HG03354 (cell line): ENCODE measurements around the gene SORL1.

Experiments used
- ATAC-seq: cut with Tn5 transposase; IDR thresholded peaks from one replicate; pipeline ENCODE4 v1.9.1; 2021; ENCODE audit warnings: mild to moderate bottlenecking; ENCODE audit not compliant: unreplicated experiment, poor library complexity, severe bottlenecking

SORL1 gene

DNA sequence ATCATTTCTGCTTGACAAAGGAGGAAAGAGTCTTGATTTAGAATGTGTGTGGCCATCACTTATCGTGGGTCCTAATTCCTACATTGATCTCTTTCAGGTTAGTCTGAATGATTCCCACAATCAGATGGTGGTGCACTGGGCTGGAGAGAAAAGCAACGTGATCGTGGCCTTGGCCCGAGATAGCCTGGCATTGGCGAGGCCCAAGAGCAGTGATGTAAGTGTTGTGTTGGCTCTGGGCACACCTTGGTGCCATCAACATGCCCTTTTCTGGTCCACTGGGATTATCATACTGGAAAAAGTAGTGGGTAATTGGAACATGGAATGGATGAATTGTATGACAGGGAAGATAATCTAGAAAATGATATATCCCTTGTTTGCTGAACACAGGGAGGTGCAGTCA, 17.8 kb downstream of the SORL1 start:
- ATAC-seq: no peak

DNA sequence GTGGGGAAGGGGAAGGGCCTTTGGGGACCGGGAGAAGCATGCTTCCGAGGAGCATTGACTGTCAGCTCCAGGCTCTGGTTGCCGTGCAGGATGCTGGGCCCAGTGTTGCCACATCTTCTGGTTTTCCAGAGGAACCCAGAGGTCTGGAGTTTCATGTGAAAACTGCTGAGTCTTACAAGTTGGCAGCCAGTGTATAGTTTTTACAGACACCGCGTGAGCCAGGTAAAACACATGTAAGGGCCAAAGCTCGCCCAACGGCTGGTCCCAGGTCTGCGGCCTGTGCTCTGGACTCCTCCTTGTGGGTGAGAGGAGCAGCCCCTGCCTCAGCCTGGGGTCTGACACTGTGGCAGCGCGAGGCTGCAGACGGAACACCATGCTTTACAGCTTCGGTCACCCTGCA, 19.1 kb downstream of the SORL1 start:
- ATAC-seq: no peak

DNA sequence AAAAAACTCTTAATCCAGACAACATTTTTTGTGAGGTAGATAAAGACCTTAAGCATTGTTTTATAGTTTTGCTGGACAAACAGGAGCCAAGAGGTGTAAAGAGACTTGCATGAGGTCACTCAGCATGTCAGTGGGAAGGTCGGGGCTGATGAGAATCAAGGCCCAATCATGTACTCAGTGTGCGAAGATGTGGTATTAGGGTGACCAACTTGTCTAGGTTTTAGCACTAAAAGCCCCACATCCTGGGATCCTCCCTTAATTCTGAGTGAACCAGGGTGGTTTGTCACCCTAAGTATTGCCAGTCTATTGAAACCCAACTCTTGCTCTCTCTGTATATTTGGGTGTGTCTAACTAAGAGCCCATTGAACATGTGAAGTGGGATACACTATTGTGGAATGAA, 20.2 kb downstream of the SORL1 start:
- no peak for ATAC-seq

DNA sequence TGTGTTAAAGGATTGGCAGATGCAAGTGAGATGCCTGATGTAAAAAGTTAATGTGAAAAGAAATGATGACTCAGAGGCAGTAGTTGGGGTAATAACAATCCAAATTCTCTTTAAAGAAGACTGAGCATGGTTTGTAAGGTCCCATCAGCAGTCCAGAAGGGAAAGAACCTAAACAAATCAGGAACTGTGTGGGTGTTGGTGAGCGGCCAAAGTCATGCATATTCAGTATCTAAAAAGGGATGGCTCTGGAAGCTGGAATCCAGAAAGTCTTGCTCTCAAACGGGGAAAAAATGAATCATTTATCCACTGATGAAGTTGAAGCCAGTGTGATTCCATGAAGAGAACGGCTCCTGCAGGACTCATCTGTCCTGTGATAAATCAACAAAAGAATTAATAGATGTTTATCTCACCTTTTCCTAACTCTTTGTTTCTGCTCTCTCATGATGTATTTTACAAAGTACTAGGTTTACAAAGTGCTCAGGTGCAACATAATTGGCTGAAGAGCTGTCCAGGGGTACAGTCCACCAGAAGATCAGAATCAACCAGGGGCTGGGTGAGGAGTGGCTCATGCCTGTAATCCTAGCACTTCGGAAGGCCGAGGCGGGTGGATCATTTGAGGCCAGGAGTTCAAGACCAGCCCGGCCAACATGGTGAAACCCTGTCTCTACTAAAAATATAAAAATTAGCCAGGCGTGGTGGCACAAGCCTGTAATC, 21.1 kb downstream of the SORL1 start:
- no peak for ATAC-seq

DNA sequence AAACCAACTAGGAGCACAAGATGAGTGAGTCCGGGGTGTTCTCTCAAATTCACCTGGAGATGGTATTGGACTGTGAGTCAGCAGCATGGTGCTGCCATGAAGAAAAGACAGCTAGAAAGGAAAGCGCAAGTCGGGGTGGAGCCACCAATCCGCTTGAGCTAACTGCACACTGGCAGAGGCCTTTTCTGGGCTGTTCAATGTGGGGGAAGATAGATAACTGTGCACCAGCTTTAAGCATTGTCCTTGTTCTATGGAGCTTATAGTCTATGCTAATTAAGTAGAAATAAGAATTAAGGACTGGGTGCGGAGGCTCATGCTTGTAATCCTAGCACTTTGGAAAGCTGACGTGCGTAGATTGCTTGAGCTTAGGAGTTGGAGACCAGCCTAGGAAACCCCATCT, 22.6 kb downstream of the SORL1 start:
- ATAC-seq: no peak

DNA sequence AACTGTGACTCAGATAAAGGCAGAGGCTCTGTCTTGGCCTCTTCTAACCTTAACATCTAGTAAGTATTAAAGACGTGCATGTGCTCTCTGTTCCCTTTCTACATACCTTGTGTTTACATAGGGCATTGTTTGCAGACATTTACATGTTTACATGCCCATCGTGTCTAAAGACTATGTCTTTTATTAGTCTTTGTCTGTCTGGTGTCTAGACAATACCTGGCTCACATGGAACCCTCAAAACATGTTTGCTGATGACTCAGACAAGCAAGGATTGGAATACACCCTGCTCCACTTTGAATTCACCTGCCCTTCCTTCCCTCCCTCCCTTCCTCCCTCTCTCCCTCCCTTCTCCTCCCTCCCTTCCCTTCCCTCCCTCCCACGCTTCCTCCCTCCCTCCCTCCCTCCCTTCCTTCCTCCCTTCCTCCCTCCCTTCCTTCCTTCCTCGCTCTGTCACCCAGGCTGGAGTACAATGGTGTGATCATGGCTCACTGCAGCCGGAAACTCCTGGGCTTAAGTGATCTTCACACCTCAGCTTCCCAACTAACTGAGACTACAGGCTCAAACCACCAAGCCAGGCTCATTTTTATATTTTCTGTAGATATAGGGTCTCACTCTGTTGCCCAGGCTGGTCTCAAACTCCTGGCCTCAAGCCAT, 24.4 kb downstream of the SORL1 start:
- no peak for ATAC-seq

DNA sequence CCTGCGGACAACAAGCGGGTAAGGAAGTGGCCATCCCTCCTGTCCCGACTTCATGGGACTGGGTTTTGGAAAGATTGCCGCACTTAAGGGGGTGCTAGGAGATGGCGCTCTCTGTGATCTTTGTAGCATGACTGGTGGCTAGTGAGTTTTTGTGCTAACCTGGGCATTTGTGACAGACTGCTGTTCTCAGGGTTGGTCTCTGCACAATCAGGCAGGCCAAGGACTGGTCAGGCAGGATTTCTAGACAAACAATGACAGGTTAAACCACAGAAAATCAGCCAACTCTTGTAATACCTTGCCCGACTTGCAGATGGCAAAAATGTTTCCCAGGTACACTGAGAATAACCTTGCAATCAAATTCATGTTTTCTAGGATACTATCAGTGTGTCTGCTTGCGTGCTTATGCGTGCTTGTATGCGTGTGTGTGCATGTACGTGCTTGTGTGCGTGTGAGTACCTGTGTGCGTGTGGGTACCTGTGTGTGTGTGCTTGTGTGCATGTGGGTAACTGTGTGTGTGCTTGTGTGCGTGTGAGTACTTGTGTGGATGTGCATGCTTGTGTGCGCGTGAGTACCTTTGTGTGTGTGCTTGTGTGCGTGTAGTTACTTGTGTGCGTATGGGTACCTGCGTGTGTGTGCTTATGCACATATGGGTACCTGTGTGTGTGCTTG, 26.2 kb downstream of the SORL1 start:
- ATAC-seq: no peak

DNA sequence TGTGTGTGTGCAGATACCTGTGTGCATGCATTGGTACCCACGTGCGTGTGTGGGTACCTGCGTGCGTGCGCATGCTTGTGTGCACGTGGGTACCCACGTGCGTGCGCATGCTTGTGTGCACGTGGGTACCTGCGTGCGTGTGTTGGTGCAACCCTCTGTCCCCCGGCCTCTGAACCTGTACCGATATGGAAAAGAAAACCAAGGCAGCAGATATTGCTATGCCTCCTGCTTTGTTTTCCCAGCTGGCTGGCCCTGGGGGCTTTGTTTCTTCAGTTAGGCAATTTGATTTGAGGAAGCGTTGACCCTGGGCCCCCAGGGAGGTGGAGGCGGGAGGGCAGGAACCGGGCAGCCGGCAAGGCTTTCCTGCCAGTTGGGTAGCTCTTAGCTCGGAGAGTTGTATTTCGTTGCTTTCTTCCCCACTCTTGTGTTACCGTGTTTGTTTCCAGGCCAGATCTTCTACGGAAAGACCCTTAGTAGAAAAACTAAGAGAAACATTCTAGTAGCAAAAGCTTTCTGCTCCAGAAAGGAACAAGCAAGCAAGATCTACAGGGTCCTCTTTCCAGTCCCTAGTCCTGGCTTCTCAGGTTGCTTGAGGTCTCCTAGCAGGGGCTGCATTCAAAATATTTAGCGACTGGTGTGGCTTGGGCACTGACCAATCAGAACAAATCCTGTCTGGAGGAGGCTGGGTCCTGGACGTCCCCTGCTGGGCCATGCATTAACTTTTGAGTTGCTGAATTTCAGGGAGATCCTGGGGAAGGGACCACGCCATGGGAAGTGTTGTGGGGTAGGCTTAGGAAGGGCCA, 27.0 kb downstream of the SORL1 start:
- ATAC-seq: no peak

DNA sequence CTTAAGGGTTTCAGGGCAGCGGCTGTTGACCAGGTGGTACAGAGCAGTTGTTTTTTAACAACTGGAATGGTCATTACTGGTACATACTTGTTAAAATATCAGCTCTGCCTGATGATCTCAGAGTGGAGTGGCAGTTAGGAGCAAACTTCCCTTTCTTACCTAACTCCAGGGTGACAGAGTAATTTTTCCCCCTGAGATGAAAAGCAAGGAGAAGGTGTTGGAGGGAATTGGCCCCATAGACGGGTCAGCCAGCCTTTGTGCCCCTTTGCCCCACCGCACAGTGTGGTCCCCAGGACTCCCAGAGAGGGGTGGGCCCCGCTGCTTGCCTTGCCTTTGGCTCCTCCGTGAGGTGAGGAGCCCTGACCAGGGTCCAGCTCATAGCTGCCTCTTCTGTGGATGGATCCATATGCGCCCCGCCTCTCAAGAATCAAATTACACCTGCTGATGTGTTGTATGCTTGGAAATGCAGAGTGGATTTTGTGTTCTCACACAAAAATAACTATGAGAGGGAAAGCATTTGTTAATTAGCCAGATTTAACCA, 27.7 kb downstream of the SORL1 start:
- no peak for ATAC-seq

DNA sequence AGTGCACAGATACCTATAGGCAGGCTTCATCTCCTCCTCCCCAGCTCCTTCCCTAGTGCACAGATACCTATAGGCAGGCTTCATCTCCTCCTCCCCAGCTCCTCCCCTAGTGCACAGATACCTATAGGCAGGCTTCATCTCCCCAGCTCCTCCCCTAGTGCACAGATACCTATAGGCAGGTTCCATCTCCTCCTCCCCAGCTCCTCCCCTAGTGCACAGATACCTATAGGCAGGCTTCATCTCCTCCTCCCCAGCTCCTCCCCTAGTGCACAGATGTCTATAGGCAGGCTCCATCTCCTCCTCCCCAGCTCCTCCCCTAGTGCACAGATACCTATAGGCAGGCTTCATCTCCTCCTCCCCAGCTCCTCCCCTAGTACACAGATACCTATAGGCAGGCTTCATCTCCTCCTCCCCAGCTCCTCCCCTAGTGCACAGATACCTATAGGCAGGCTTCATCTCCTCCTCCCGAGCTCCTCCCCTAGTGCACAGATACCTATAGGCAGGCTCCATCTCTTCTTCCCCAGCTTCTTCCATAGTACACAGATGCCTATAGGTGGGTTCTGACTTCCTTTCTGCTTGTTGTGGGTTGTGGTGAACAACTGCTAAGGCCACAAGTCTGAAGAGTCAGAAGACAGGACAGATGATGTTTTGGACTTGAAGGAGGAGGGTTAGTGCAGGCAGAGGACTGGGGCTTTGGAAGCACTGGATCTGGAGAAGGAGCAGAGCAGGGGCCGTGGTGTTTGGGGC, 29.5 kb downstream of the SORL1 start:
- peak; percentile 71 for ATAC-seq

DNA sequence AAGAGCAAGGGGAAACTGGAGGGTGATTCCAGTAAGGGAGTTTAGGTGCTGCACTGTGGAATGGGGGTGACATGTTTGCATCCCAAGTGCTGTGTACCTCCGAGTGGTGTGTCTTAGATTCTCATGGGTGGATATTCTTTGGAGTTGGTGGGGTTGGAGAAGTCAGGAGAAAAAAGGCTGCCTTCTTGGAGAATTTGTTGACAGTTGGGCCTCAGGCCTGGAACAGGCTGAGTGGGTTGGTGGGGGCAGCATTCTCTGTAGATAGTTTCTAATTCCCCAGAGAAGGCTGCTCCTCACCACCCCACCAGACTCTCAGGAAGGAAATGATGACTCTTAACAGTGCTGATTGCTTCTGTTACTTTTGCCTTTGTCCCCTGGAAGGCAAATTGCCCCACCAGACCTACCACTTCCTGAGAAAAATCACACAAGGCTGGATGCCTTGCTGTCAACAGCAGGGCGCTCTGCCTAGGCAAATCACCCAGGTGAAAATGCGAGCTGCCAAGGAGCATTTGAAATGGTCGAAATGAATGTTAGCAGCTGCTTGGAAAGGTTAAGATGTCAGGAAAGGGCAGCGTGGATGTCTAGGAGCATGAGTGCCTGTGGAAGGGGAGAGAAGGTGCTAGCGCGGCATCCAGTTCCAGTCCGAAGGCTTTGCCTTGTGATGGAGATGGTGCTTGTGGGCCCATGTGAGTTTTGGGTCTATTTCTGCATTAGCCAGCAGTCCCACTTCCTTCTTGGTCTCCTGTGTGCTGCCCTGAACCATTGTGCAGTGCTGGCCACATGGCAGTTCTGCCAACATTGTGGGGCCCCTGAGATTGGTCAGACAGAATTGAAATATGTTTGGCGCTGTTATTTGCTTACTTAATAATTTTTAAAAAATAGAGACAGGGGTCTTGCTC, 30.4 kb downstream of the SORL1 start:
- ATAC-seq: peak; percentile 85

DNA sequence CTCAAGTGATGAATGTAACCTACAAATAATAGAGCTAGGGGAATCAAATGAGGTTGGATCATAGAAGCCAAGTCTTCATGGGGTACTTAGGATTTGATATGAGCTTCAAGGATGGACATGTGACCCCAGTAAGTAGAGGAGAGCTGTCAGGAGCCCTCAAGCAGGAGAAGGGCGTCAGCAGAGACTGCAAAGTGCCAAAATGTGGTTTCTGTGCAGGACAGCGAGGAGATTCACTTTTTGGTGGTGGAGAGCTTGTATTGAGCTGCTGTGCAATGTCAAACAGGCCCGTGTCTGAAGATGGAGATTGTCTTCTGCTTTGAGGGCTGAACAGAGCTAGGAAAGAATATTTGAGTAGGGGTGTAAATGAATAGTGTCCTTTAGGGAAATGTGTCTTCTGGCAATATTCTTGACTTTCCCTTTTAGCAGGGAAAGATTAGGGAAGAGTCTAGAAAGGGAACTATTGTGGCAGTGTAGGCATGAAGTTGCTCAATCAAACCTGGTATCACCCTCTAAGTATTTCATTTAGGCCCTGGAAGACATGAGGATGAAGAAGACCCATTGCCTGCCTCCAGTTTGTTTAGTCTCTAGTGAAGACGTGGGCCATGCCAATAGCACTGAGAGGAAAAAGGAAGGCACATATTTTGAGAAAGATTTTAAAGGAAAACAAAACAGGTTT, 31.8 kb downstream of the SORL1 start:
- ATAC-seq: no peak

DNA sequence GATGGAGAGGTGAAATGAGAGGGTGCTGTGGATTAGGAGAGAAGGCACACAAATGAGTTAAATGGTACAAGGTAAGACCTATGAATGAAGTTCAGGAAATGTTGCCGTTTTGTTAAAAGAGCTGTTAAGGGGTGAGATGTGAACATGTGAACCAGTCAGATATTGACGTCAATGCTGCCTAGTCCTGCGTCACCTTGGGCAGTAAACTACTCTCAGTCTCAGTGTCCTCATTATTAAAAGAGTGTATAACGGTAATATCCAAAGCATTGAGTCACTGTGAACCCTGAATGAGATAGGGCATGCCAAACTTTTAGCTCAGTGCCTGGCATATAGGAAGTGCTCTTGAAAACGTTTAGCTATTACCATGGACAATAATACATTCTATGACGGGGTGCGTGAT, 33.1 kb downstream of the SORL1 start:
- ATAC-seq: no peak

DNA sequence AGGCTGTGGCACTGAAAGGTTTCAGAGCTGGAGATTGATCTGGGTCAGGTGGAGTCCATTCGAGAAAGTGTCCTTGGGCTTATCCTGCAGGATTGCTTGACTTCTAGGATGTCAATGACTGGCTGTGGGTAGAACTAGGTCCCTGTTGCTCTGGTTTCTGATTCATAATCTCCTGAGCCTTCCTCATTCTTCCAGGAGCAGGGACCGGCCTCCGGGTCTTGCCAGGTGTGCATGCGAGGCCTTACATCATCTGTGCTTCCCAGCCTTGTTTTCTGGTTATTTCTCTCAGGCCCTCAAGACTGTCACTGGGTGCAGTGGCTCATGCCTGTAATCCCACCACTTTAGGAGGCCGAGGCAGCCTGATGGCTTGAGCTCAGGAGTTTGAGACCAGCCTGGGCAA, 33.9 kb downstream of the SORL1 start:
- ATAC-seq: no peak

DNA sequence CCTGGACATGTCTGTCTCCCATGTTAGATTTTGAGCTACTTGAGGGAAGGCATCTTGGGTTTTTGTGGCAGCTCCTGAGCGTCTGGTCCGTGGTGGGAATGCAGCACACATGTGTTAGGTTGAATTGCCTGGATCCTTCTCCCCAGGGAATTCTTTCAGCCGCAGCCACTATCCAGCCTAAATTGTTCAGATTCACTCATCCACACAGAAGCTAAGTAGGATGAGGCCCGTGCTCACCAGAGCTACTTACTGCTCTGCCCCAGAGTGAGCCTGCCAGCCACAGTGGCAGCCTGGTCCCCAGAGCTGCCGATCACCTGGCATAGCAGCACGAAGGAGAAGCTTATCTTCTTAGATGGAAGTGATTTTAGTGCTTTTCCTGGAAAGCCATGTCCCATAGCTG, 35.1 kb downstream of the SORL1 start:
- no peak for ATAC-seq

DNA sequence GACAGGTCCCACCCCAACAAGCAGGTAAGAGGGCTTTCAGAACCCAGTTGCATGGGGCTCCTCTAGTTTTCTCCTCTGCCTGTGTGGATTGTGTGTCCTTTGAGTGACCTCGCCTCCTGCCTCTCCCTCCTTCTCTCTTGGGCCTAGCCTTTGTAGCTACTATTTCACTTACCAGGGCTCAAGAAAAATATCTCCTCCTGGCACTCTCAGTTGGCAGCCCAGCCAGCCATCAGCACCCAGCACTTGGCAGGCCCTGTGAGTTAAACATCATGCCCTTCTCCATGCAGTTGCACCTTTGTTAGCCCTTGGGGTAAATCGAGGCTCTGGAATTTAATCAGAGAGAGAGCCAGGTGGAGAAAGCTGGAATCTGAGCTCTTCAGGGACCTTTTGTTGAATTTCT, 36.1 kb downstream of the SORL1 start:
- ATAC-seq: no peak

DNA sequence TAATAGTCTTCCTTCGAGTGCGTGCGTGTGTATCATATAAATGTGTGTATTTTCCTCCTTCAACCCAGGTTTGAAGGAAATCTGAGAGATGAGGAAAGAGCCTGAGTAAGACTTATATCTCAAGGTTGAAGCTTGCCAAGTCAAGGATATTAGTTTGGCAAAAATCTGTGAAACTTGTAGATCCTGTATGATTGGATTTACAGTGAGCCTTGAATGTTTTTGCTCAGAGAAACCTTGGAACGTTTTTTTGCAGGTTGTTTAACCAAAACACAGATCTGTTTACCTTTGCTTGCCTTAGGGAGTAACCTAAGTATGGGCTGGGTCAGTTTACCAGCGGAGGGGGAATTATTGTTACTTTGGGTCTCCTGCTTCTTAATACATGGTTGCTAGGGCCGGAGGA, 36.5 kb downstream of the SORL1 start:
- no peak for ATAC-seq

DNA sequence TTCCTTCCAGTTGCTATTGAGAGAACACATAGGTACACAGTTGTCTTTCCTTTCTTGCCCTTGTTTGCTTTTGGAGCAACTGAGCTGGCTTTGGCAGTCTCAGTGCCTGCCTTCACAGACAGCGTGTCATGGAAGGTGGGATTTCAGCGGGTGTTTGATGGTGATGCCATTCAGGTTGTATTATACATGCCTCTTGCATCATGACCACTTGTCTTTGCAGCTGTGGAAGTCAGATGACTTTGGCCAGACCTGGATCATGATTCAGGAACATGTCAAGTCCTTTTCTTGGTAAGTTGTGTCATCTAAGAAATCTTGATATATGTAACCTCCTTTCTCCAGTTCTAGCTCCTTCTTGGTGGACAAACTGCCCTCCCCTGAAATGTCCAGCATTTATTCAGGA, 37.7 kb downstream of the SORL1 start:
- ATAC-seq: no peak
